Stimulated activated CD8-positive, alpha-beta memory T cell treated with anti-CD3 and anti-CD28 coated beads, Interleukin-12 subunit alpha, Interleukin-12 subunit beta, amount 100 ng/mL, for 24 hours (primary cell): ENCODE results near the gene RAB20.
"Not testable (repeated sequence)": the region's sequence is repeated elsewhere in the genome, so short reads cannot be mapped to it uniquely, and the experiment has no call there.

Source experiments
- DNase-seq: peaks from one replicate; pipeline ENCODE4 v3.0.0-alpha.2; 2020; ENCODE audit errors: extremely low read depth

RAB20 gene

GRCh38 chr13:110554946-110555345 is 6.6 kb downstream of the RAB20 start:
- DNase-seq, result no peak

- DNase-seq, result no peak
These were observed 7.2 kb downstream of the RAB20 start for GRCh38 chr13:110554227-110554836.

DNA sequence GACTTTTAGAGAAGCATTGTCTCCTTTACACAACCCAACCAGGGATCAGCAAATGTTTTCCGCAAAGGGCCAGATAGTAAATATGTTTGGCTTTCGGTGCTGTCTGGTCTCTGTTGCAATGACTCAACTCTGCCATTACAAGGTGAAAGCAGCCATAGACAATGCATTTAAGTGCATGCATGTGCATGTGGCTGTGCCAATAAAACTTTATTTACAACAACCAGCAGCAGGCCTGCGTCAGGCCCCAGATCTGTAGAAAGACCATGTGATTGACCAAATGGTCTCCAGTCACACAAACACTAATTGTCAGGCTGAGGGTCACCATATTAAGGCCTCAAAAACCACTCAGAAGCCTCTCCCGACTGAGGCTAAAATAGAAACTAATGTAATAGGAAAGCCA is 8.1 kb downstream of the RAB20 start:
- DNase-seq, result no peak

DNA sequence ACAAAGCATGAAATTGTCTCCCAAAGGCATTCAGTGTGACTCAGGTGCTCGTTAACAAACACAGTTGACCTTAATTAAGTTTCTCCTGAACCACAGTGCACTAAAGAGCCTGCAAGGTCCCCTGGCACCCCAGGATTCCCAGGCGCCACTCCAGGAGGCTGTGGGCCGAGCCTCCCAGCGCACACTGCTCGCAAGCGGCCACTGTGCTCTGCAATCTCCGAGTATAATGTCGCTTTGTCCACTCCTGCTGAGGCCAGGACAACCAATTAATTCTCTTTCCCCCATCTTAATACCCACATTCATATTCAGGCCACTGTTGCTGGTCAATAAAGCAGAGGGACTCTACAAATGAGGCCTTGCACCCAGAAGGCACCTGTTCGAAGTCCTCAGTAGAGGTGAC is 8.8 kb downstream of the RAB20 start:
- no peak for DNase-seq

DNA sequence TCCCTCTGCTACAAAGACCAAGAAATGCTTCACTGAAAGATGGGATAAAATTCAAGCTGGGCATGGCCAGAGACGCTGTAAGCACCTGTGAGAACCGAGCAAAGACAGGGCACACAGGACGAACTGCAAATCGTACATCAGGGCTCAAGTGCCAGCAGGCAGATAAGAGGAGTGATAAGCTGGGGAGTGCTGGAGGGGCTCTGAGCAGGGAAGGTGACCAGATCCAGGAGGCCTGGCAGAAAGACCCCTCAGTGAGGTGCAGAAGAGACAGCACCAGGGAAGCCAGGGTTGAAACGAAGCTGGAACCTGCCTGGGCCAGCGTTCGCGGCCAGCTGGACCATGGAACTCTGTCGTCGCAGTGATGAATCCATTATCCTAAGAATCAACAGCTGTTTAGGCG is 10.2 kb downstream of the RAB20 start:
- no peak for DNase-seq

- no peak for DNase-seq
These were observed 11.7 kb downstream of the RAB20 start for GRCh38 chr13:110549795-110550160.

- DNase-seq, result no peak
These were observed 12.4 kb downstream of the RAB20 start for GRCh38 chr13:110548891-110549794.

DNA sequence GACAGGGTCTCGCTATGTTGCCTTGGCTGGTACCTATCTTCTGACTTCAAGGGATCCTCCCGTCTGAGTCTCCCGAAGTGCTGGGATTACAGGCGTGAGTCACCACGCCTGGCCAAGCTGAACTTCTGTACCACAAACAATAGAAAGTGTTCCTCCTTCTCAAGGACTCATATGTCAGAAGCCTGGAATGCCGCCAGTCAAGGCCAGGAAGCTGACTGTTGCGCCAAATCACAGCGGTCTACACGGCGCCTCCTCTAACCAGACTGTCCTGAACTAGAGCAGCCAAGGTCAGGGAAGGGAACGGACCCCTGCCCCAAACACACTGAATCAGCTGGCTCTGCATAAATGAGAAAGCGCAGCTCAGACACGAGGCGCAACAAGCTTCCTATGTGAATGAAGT is 14.6 kb downstream of the RAB20 start:
- DNase-seq, result no peak

- DNase-seq, result no peak
These were observed 15.1 kb downstream of the RAB20 start for GRCh38 chr13:110546378-110546777.

- DNase-seq, result no peak
These were observed 19.2 kb downstream of the RAB20 start for GRCh38 chr13:110542169-110542796.

GRCh38 chr13:110541526-110541920 is 20.0 kb downstream of the RAB20 start:
- no peak for DNase-seq

DNA sequence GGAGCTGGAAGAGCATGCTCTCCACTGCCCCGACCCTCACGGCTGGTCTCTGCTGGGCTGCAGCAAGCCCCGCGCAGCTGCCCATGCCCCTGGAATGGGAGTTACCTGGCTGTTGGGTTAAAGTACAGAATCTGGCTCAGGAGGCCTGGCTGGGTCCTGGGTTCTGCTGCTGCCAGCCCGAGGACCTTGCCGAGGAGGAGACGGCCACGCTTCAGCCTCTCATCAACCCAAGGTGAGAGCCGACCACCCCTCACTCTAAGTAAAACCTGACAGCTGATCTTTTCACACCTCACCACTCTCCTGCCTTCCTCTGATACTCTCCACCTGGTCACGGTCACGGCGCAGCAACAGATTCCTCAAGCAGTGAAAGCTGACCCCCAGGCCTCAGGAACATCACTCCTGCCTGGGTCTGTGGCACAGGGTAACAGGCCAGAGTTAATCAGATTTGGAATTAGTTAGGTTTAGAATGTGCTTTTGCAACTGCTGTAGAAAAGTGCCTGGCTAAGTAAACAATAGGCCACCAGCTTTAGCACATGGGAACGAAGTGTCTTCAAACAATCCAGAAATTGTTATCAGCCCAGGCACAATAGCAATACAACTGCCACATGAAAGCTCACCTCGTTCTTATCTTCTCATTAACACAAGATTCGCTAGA is 20.5 kb downstream of the RAB20 start:
- no peak for DNase-seq

DNA sequence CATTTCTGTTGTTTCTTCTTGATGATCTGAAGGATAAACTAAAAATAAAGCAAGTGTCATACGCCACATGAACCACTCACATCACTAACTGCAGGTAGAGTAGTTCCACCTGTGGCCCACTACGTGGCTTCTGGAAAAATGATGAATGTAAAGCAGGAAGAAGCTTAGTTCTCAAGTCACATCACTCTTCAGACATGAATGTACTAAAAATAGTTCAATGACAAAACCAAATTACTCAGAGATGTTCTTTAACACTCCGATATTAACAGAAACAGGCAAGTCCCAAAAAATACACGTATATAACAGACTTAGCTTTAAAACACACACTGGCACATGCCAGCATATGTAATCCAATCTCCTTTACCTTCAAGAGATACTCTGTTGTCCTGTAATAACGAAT is 21.6 kb downstream of the RAB20 start:
- DNase-seq, result no peak

- DNase-seq, result no peak
These were observed 22.9 kb downstream of the RAB20 start for GRCh38 chr13:110538632-110539031.

- no peak for DNase-seq
These were observed 25.4 kb downstream of the RAB20 start for GRCh38 chr13:110536006-110536693.

DNA sequence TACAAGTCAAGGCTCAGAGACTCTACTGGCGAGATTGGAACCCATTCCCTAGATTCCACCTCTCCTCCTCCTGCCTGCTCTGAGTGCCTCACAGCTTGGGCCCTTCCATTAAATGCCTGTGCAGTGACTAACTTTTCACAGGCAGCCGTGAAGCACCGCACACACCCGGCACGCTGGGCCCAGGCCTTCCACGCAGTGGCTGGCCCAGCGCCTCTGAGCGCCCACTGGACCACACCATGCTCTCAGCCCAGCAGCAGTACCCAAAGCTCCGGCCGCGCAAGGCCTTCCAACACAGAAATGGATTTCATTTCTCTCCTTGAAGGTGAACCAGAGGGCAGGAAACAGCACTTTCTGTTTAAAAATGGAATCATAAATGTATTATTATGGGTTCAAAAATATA is 26.0 kb downstream of the RAB20 start:
- no peak for DNase-seq

DNA sequence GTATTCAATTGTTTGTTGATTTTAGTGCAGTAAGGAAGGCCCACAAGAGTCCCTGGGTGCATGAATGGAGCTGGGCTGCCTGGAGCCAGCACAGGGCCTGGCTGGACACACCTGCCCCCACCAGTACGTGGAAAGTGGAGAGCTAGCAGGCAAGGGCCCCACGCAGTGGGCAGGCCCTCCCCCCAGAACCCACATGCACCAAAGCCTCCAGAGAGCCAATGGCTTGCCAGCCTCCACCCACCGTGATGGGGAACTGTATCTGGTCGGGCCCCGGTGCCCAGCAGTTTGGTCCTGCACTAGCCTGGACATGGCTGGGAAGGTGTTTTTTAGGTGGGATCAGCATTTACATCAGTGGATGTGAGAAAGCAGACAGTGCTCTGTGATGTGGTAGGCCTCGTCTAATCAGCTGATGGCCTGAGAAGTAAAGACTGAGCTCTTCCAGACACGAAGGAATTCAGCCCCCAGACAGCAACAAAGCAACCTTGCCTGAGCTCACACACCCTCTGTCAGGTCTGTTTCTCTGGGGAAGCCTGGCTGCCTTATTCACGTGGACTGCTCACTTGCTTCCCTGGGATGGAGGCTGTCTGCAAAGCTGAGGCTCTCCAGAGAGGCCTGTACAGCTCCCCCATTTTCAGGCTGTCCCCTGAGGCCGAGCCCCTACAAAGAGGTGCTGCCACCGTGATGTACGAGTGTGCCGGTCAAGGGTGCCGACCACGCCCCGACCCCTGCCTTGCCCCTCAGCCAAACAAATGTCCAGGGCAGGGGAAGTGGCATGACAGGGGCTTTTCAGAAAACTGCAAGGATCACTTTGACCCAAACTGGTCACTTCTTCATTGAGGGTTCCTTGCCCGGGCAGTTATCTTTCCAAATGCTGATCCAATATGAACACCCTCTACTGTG is 27.5 kb downstream of the RAB20 start:
- DNase-seq, result no peak

GRCh38 chr13:110532258-110532657 is 29.3 kb downstream of the RAB20 start:
- DNase-seq, result not testable (repeated sequence)

DNA sequence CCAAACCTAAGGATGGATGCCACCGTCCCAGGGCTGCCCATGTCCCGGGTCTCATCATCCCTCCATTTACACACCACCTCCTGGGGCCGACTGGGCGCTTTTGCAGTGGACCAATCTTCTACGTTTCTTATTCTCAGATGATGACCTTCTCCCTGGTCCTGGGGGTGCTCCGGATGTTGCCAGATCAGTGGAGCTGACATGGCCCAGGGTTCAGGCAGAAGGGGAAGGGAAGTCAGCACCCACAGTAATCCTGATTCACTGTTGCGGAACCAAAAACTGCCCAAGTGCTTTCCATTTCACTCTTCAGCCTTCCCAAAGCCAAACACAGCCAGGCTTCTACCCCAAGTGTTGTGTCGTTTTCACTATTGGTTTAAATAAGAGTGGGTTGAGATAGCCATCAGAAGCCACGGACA is 29.8 kb downstream of the RAB20 start:
- DNase-seq, result no peak

GRCh38 chr13:110531100-110531499 is 30.4 kb downstream of the RAB20 start:
- no peak for DNase-seq
